Measurements from ENCODE around the gene IKZF5.

DNA sequence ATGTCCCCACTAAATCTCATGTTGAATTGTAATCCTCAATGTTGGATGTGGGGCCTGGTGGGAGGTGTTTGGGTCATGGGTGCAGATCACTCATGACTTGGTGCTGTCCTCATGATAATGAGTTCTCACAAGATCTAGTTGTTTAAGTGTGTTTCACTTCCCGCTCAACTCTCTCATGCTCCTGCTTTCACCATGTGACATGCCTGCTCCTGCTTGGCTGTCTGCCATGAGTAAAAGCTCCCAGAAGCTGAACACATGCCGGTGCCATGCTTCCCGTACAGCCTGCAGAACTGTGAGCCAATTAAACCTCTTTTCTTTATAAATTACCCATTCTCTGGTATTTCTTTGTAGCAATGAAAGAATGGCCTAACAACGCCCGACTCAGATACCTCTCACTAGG is 34.6 kb downstream of the IKZF5 start:
- TF ChIP-seq, protein P1, sequence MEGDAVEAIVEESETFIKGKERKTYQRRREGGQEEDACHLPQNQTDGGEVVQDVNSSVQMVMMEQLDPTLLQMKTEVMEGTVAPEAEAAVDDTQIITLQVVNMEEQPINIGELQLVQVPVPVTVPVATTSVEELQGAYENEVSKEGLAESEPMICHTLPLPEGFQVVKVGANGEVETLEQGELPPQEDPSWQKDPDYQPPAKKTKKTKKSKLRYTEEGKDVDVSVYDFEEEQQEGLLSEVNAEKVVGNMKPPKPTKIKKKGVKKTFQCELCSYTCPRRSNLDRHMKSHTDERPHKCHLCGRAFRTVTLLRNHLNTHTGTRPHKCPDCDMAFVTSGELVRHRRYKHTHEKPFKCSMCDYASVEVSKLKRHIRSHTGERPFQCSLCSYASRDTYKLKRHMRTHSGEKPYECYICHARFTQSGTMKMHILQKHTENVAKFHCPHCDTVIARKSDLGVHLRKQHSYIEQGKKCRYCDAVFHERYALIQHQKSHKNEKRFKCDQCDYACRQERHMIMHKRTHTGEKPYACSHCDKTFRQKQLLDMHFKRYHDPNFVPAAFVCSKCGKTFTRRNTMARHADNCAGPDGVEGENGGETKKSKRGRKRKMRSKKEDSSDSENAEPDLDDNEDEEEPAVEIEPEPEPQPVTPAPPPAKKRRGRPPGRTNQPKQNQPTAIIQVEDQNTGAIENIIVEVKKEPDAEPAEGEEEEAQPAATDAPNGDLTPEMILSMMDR (IDR thresholded peaks at IDR 0.05 in 4 of 5, conservative IDR thresholded peaks at IDR 0.05 in 1 of 5): no peak
- no peak for TF ChIP-seq POLR2A (IDR thresholded peaks at IDR 0.05)

Measured in gastrocnemius medialis (tissue), 4 donors.